GM23248 (cell line): ENCODE data around the gene INPP1.

Experiments
- EZH2 ChIP-seq: fragments of 200-600 bp; sonication (generic); IDR thresholded peaks from 2 replicates; pipeline ENCODE4 v1.6.1; 2018; ENCODE audit warnings: antibody characterized with exemption, mild to moderate bottlenecking; ENCODE audit not compliant: insufficient read depth, poor library complexity, severe bottlenecking
- EZH2phosphoT487 ChIP-seq: fragments of 200-600 bp; sonication (generic); IDR thresholded peaks from 2 replicates; pipeline ENCODE4 v1.6.1; 2018; ENCODE audit warnings: antibody characterized with exemption, moderate library complexity, mild to moderate bottlenecking, low read depth; ENCODE audit not compliant: insufficient read depth

- TF ChIP-seq EZH2 (no peak), EZH2phosphoT487 (no peak)
Observed at GRCh38 chr2:190328573-190329147, 14.7 kb upstream of the INPP1 start.
